ENCODE data around the gene IGFBP4. TPM values are rescaled to one million over a fixed set of nuclear protein-coding genes. Genes with fewer than 3 reads are reported as not detected.

The IGFBP4 gene
- total RNA-seq, 4 donors from 2014 or later, result 675 to 1,301 (median 748) TPM

- H3K9me3 ChIP-seq, result no peaks in the 10 kb centered on the region
- 69 to 73% methylated on average over 3 of the region's 3 CpGs for WGBS, 2 donors
- no peak for DNase-seq (ENCODE audit: low spot score in 2 of 2)
- no peak overlapping the region for H3K4me3 ChIP-seq
- H3K27ac ChIP-seq, result no peak overlapping the region
- H3K36me3 ChIP-seq, result no peaks in the 10 kb centered on the region
- H3K4me1 ChIP-seq, result peaks cover 0 to 6% (median 2%) of the 10 kb centered on the region in 4 donors
- H3K27me3 ChIP-seq, result no peaks in the 10 kb centered on the region
- TF ChIP-seq POLR2A (IDR thresholded peaks at IDR 0.05) (no peak), EP300 (IDR thresholded peaks at IDR 0.05) (no peak), CTCF (IDR thresholded peaks at IDR 0.05) (no peak)
Measured at GRCh38 chr17:40422990-40423633, 20.1 kb upstream of the IGFBP4 start.

DNA sequence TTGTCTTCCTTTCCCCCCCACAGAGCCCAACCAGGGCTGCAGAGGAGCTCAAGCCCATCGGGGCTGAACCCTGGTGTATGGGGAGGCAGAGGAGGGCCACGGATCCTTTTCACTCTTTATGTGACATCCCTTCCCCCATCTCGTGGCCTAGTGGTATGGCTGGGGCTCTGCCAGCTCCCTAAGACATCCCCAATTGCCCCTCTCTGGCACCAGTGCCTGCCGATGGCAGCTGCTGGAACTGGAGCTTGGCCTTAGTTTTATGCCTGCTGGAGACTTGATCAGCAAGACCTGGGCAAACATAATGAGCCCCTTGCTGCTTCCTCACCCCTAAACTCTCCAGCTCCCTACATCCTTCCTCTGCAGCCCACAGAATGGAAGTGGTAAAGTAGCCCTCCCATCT, 17.5 kb upstream of the IGFBP4 start:
- H3K36me3 ChIP-seq, result no peaks in the 10 kb centered on the region
- H3K4me1 ChIP-seq, result no peaks in the 10 kb centered on the region
- WGBS, 2 donors, result 31 to 67% methylated on average over 4 of the region's 4 CpGs
- no peaks in the 10 kb centered on the region for H3K27me3 ChIP-seq
- H3K4me3 ChIP-seq, result no peak overlapping the region
- TF ChIP-seq EP300 (IDR thresholded peaks at IDR 0.05) (no peak), CTCF (IDR thresholded peaks at IDR 0.05) (no peak), POLR2A (IDR thresholded peaks at IDR 0.05) (no peak)
- no peaks in the 10 kb centered on the region for H3K9me3 ChIP-seq
- DNase-seq (ENCODE audit: low spot score in 2 of 2), result no peak
- H3K27ac ChIP-seq, result no peak overlapping the region

DNA sequence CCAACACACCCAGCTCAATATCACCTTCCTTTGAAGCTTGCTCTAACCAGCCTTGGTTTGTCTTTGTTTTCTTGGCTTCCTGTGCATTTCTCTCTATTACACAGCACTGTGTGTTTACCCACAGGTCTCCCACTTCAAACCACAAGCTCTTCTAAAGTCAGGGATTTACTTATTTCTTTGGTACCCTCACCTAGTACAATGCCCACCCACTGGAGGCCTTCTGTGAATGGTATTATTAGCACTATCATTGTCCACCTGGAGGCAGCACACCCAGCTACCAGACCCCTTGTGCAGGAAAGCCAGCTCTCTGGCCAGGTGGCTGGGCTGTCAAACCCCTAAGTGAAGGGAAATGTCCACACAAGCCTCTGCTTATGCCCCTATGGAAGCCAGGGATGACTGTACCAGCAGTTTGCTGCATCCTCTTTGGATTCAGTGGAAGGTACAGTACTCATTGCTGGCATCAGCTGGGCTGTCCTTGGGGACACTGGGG, 16.2 kb upstream of the IGFBP4 start:
- Histone ChIP-seq H3K36me3 (no peaks in the 10 kb centered on the region), H3K27ac (no peak overlapping the region), H3K9me3 (no peaks in the 10 kb centered on the region), H3K27me3 (no peaks in the 10 kb centered on the region), H3K4me3 (no peak overlapping the region), H3K4me1 (no peaks in the 10 kb centered on the region)
- TF ChIP-seq EP300 (IDR thresholded peaks at IDR 0.05) (no peak), POLR2A (IDR thresholded peaks at IDR 0.05) (no peak), CTCF (IDR thresholded peaks at IDR 0.05) (no peak)
- no peak for DNase-seq (ENCODE audit: low spot score in 2 of 2)

GRCh38 chr17:40430272-40431230, 12.7 kb upstream of the IGFBP4 start:
- peaks cover 0 to 14% (median 6%) of the 10 kb centered on the region in 4 donors for H3K4me1 ChIP-seq
- no peak for DNase-seq (ENCODE audit: low spot score in 2 of 2)
- H3K36me3 ChIP-seq, result no peaks in the 10 kb centered on the region
- no peaks in the 10 kb centered on the region for H3K9me3 ChIP-seq
- no peaks in the 10 kb centered on the region for H3K27me3 ChIP-seq
- no peak overlapping the region for H3K4me3 ChIP-seq
- H3K27ac ChIP-seq, result no peak overlapping the region
- 91 to 94% methylated on average over 10 of the region's 10 CpGs for WGBS, 2 donors
- no peak for TF ChIP-seq POLR2A (IDR thresholded peaks at IDR 0.05)
- TF ChIP-seq EP300 (IDR thresholded peaks at IDR 0.05), result no peak
- TF ChIP-seq CTCF (IDR thresholded peaks at IDR 0.05), result no peak

DNA sequence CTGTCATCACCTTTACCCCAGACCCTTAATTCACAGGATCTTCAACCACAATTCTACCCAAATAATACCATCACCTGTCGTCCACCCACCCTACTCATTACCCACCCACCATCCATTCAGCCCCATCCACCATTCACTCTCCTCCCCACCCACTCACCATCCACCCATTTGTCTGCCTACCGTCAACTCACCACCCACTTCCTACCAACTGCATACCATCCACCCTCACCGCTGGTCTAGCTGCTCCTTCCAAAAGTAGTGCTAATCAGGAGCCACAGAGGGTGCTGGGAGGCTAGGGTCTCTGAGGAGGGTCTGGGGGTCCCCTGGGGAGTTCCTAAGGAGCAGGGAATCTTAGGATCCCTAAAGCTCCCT, 12.0 kb upstream of the IGFBP4 start:
- WGBS, 2 donors, result 84 to 85% methylated on average over 3 of the region's 3 CpGs
- H3K36me3 ChIP-seq, result no peaks in the 10 kb centered on the region
- no peak overlapping the region for H3K4me3 ChIP-seq
- no peaks in the 10 kb centered on the region for H3K9me3 ChIP-seq
- H3K27ac ChIP-seq, result no peak overlapping the region
- no peak for DNase-seq (ENCODE audit: low spot score in 2 of 2)
- H3K27me3 ChIP-seq, result no peaks in the 10 kb centered on the region
- H3K4me1 ChIP-seq, result peaks cover 0 to 14% (median 6%) of the 10 kb centered on the region in 4 donors
- TF ChIP-seq EP300 (IDR thresholded peaks at IDR 0.05) (no peak), CTCF (IDR thresholded peaks at IDR 0.05) (no peak), POLR2A (IDR thresholded peaks at IDR 0.05) (no peak)

All from tibial nerve (tissue), 4 donors.